GM19397 (cell line): ENCODE data around the gene UBE2B.

ENCODE experiments used
- ATAC-seq: cut with Tn5 transposase; IDR thresholded peaks from one replicate; pipeline ENCODE4 v1.9.1; 2021; ENCODE audit warnings: mild to moderate bottlenecking, moderate library complexity; ENCODE audit not compliant: unreplicated experiment

UBE2B gene

GRCh38 chr5:134436523-134437339 lies 65.4 kb downstream of the UBE2B start:
- ATAC-seq: peak; percentile 88

GRCh38 chr5:134437340-134437846 lies 66.0 kb downstream of the UBE2B start:
- no peak for ATAC-seq

- ATAC-seq: no peak
Measured at GRCh38 chr5:134437847-134438581, 66.6 kb downstream of the UBE2B start.

- ATAC-seq: no peak
Measured at GRCh38 chr5:134438721-134439123, 67.4 kb downstream of the UBE2B start.

GRCh38 chr5:134439210-134439654 lies 67.9 kb downstream of the UBE2B start:
- ATAC-seq: no peak

GRCh38 chr5:134440201-134440755 lies 68.9 kb downstream of the UBE2B start:
- ATAC-seq: no peak
